Cardiac septum (tissue), 1 donor: Measurements from ENCODE around the gene MBOAT7. TPM values are rescaled to one million over a fixed set of nuclear protein-coding genes. Genes with fewer than 3 reads are reported as not detected.

ENCODE experiments used
- DNase-seq: peaks from one replicate; pipeline ENCODE4 v3.0.0-alpha.2; 2020; ENCODE audit warnings: low spot score
- intact Hi-C: fragments of 100-400 bp; cut with DNase I; formaldehyde crosslinking; loops from one replicate; pipeline ENCODE4 v1.14.0; 2022
- total RNA-seq: library from RNA; stranded (reverse); fragmentation: NEBNext Ultra II Directional; extraction: Animal tissue kit (Norgen Biotek cat#: 25700); gene quantifications from one replicate; pipeline ENCODE4 v1.2.1, GENCODE V29; 2021
- donor health status: DM: no; HTN: no; CAD: no.

Gene MBOAT7
- total RNA-seq, 1 donor from 2014 or later, result 24.3 TPM

GRCh38 chr19:54169149-54169740, 20.1 kb downstream of the MBOAT7 start:
- DNase-seq, result no peak
- intact Hi-C loops, result no loop called here

- intact Hi-C loops, result loop anchor here (1.0 kb wide), 1 partner anchor 63 kb away; no protein-coding TSS in a partner anchor
- peak; percentile 97 for DNase-seq
Measured at GRCh38 chr19:54168174-54168917, 21.0 kb downstream of the MBOAT7 start.

- DNase-seq, result no peak
- intact Hi-C loops, result no loop called here
Measured at GRCh38 chr19:54165222-54165621, 24.2 kb downstream of the MBOAT7 start.

- intact Hi-C loops, result loop anchor here (5.0 kb wide), 1 partner anchor 38 kb away; the partner anchor contains the start of gene RPS9
- peak; percentile 90 for DNase-seq
Measured at GRCh38 chr19:54164369-54165068, 24.9 kb downstream of the MBOAT7 start.

GRCh38 chr19:54162884-54163283, 26.5 kb downstream of the MBOAT7 start:
- intact Hi-C loops, result loop anchor here (5.0 kb wide), 1 partner anchor 39 kb away; the partner anchor contains the start of gene RPS9

GRCh38 chr19:54162241-54162805, 27.1 kb downstream of the MBOAT7 start:
- intact Hi-C loops, result loop anchor here (5.0 kb wide), 1 partner anchor 40 kb away; the partner anchor contains the start of gene RPS9
- peak; percentile 90 for DNase-seq

More at GRCh38 chr19:54162884-54163283, 26.5 kb downstream of the MBOAT7 start:
- DNase-seq, result no peak

- no peak for DNase-seq
- intact Hi-C loops, result loop anchor here (5.0 kb wide), 1 partner anchor 41 kb away; the partner anchor contains the start of gene RPS9
Measured at GRCh38 chr19:54160854-54161253, 28.5 kb downstream of the MBOAT7 start.

- intact Hi-C loops, result loop anchor here (5.0 kb wide), 1 partner anchor 42 kb away; the partner anchor contains the start of gene RPS9
- no peak for DNase-seq
Measured at GRCh38 chr19:54160182-54160811, 29.1 kb downstream of the MBOAT7 start.

- intact Hi-C loops, result loop anchor here (5.0 kb wide), 1 partner anchor 43 kb away; the partner anchor contains the start of gene RPS9
- peak; percentile 99 for DNase-seq
Measured at GRCh38 chr19:54159352-54160181, 29.8 kb downstream of the MBOAT7 start, which contains the start of gene LENG1. Gene LENG1, minus strand, starts transcription at chr19:54159721. Its CDS starts 26 bp downstream, at chr19:54159695.

- no peak for DNase-seq
- intact Hi-C loops, result no loop called here
Measured at GRCh38 chr19:54158812-54159351, 30.5 kb downstream of the MBOAT7 start.

GRCh38 chr19:54156953-54157352, 32.4 kb downstream of the MBOAT7 start:
- no peak for DNase-seq
- intact Hi-C loops, result no loop called here

GRCh38 chr19:54156490-54156889, 32.9 kb downstream of the MBOAT7 start:
- intact Hi-C loops, result no loop called here
- DNase-seq, result no peak

GRCh38 chr19:54155694-54156093, 33.7 kb downstream of the MBOAT7 start:
- no peak for DNase-seq
- intact Hi-C loops, result no loop called here

- DNase-seq, result no peak
- intact Hi-C loops, result no loop called here
Measured at GRCh38 chr19:54154603-54155345, 34.6 kb downstream of the MBOAT7 start.

- intact Hi-C loops, result no loop called here
- no peak for DNase-seq
Measured at GRCh38 chr19:54153731-54154326, 35.6 kb downstream of the MBOAT7 start.

- DNase-seq, result no peak
- intact Hi-C loops, result no loop called here
Measured at GRCh38 chr19:54152878-54153524, 36.4 kb downstream of the MBOAT7 start.
